GM20000 (cell line): ENCODE data around the gene CELSR1.
"Not testable (repeated sequence)": the region's sequence is repeated elsewhere in the genome, so short reads cannot be mapped to it uniquely, and the experiment has no call there.

Source experiments
- DNase-seq: peaks from one replicate; pipeline ENCODE4 v3.0.0; 2012; ENCODE audit warnings: low spot score
- TF ChIP-seq, protein P1 (sequence below): IDR thresholded peaks from 2 replicates; pipeline ENCODE4 v1.5.1; 2012; ENCODE audit warnings: mild to moderate bottlenecking, control low read depth; ENCODE audit errors: extremely low read depth, missing control alignments

The CELSR1 gene

DNA sequence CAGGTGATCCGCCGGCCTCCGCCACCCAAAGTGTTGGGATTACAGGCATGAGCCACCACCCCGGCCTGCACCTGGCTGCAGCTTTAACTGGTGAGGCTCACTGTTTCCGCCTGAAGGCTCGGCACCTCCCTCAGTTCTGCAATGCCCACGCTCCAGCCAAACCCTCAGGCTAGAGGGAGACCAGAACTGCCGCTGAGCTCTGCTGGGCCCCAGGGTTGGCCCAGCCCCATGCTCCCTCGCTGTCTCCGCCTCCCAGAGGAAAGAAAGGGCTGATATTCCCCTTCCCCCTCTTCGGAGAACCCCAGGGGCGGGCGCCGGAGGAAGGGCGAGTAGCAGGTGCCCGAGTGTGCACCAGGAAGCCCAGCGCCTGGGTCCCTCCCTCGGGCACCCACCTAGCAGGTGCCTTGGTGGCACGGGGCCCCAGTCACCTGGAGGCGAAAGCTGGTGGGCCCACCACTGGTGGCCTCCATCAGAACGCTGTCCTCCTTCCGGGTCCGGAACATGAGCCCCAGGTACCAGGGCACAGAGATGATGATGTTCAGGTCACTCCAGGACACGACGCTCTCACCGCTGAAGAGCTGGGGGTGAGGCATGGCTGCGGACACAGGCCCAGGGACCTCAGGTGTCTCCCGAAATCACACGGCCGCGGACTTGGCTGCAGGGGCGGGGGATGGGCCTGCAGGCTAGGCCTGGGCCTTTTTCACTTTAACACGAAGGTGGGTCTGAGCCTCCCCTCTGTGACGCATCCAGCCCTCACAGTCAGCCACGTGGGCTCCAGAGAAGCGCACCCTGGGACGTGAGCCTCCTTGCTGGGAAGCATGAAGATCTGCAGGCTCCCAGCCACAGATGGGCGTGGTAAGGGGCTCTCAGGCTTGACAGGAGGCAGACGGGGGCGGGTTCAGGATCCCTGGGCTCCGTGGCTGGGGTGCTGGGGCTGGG is 128.6 kb downstream of the CELSR1 start:
- TF ChIP-seq, protein P1, sequence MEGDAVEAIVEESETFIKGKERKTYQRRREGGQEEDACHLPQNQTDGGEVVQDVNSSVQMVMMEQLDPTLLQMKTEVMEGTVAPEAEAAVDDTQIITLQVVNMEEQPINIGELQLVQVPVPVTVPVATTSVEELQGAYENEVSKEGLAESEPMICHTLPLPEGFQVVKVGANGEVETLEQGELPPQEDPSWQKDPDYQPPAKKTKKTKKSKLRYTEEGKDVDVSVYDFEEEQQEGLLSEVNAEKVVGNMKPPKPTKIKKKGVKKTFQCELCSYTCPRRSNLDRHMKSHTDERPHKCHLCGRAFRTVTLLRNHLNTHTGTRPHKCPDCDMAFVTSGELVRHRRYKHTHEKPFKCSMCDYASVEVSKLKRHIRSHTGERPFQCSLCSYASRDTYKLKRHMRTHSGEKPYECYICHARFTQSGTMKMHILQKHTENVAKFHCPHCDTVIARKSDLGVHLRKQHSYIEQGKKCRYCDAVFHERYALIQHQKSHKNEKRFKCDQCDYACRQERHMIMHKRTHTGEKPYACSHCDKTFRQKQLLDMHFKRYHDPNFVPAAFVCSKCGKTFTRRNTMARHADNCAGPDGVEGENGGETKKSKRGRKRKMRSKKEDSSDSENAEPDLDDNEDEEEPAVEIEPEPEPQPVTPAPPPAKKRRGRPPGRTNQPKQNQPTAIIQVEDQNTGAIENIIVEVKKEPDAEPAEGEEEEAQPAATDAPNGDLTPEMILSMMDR = no peak
- no peak for DNase-seq

DNA sequence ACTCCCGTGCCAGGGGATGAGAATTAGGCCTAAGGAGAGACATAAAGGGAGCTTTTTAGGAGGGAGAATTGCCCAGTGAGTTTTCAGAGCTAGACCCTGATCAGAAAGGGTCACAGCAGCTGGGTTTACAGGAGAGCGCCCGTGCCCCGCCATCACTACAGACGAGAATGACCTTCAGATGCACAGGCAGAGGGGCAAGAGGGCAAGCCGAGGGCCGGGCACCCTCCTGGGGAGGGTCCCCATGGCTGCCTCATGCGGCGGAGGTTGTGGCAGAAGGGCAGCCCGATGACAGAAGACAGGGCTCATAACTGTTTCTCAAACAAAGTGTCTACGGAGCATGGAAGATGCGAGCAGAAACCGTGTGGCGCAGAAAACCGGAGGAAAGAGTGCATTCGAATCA is 129.7 kb downstream of the CELSR1 start:
- no peak for DNase-seq
- TF ChIP-seq, protein P1 = no peak

DNA sequence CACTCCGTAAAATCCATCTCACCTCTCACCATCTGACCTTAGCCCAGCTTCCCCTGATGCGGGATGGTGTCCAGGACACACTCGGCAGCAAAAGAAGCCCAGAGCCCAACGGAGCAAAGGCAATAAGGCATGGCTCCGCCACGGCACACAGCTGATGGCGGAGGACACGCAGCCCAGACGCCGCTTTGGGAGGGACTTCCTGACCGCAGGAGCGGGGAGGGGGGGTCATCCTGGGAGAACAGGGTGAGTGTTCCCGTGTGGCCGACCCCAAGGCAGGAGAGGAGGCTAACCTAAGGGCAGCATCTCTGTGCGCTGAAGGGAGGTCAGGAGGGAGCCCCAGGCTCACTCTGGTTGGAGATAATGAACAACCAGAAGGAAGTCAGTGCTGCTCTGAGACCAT is 130.6 kb downstream of the CELSR1 start:
- DNase-seq = no peak
- TF ChIP-seq, protein P1 = no peak

DNA sequence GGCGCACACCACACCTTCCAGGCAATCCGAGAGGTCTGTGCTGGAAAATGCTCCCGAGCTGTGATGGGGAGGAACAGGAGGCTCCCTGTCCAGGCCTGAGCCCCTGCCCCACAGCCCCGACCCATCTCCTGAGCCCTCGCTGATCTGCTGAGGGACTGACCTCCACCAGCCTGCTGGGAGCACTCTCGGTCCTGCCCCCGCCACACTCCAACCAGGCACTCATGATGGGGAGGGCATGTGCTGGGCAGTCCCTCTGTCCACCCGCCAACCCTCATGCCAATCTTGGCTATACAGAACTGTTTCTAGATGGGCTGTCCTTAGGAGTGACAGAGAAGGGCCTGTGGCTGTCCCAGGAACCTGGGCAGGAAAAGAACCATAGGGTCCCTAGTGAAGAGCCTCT is 131.1 kb downstream of the CELSR1 start:
- TF ChIP-seq, protein P1 = no peak
- no peak for DNase-seq

DNA sequence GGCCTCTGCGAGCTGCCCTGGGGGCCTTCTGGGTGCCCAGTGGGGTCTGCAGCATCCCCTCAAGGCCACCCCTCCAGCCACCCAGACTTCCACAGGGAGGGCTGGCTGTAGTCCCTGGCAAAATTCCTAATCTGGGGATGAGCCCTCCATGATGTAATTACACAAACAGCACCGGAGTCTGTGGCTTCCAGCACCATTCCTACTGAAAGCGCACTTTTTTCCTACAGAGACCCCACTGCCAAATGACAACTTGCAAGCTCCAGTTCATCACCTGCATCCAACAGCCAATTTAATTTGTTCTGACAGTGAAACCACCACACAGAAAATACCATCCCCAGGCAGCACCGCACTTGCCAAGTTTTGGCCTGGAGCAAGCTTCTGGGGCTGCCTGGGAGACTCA is 131.5 kb downstream of the CELSR1 start:
- TF ChIP-seq, protein P1 = no peak
- no peak for DNase-seq

DNA sequence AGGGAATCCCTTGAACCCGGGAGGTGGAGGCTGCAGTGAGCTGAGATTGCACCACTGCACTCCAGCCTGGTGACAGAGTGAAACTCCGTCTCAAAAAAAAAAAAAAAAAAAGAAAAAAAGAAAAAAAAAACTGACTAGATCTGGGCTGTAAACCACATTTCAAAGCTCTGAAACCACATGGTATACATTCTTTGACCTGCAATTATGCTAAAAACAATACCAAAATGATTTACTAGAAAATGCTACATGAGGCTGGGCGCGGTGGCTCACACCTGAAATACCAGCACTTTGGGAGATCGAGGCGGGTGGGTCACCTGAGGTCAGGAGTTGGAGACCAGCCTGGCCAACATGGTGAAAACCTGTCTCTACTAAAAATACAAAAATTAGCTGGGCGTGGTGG is 133.5 kb downstream of the CELSR1 start:
- DNase-seq = not testable (repeated sequence)

DNA sequence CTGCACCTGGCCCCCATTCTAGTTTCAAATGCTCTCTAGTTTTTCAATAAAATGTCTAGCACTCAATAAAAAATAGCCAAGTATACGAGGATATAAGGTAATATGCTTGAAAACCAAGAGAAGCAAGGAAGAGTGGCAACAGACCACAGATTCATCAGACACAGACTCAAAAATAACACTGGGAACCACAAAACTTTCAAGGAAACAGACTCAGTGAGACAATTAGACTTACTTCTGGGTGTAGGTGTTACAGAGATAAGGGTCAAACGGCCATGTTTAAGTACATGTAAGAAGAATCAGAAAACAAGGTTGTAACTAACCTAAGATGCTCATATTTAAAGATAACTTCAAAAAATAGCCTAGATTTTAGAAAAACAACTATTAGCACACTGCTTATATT is 134.9 kb downstream of the CELSR1 start:
- TF ChIP-seq, protein P1 = no peak
- DNase-seq = no peak

DNA sequence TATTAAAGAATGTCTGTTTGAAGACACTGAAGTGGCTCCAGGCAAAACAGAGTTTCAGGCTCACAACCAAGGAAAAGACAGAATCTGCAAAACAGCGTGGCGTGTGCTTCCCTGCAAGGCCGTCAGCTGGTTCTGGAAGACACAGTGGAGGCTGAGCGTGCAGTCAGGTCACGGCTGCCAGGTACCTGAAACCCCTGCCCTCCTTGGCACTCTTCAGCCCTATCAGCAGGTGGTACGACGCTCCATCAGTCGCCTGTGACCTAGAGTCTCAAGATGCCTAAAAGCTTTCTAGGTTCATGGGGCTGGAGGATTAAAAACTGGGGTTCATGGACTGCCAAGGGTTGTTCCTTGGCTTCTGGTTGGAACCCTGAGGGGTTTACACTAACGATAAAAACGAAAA is 136.1 kb downstream of the CELSR1 start:
- no peak for DNase-seq

More for the DNA sequence above, 136.1 kb downstream of the CELSR1 start:
- TF ChIP-seq, protein P1 = no peak
